ENCODE data around the gene FAM3D. TPM values are rescaled to one million over a fixed set of nuclear protein-coding genes. Genes with fewer than 3 reads are reported as not detected.

FAM3D gene
- polyA plus RNA-seq, 1 donor (not counting 4 experiments of a cell fraction or from before 2014, with no cell fraction given): not detected

GRCh38 chr3:58651276-58651675, 15.3 kb downstream of the FAM3D start:
- H4K20me1 ChIP-seq (ENCODE audit: control insufficient read depth, extremely low read depth, insufficient read depth, low read length): no peaks in the 10 kb centered on the region
- no peak overlapping the region for H3K4me2 ChIP-seq (ENCODE audit: control insufficient read depth, extremely low read depth, insufficient read depth, low read depth, low read length)
- no peaks in the 10 kb centered on the region for H3K4me1 ChIP-seq (ENCODE audit: control insufficient read depth, extremely low read depth, insufficient read depth, low read length)
- H3K27ac ChIP-seq (ENCODE audit: control insufficient read depth, insufficient read depth, low read length): no peak overlapping the region
- DNase-seq (ENCODE audit: low read depth, low spot score) (no peak), FAIRE-seq (no peak)
- dilution Hi-C loops (cut with MboI; ENCODE audit: extremely low pct_ligation_motif_present, low sequenced_read_pairs): no loop called here
- H2AFZ ChIP-seq (ENCODE audit: control insufficient read depth, low read length): no peak overlapping the region
- TF ChIP-seq EZH2 (IDR thresholded peaks at IDR 0.05; ENCODE audit: low read length): no peak
- TF ChIP-seq CTCF (optimal IDR thresholded peaks at IDR 0.05 in 1 of 3, IDR thresholded peaks at IDR 0.05 in 1 of 3, conservative IDR thresholded peaks at IDR 0.05 in 1 of 3; ENCODE audit: extremely low read depth in 1 of 3, insufficient read depth in 2 of 3, low read length in 3 of 3): no peak
- H3K36me3 ChIP-seq (ENCODE audit: control insufficient read depth in 2 of 2, extremely low read depth in 1 of 2, insufficient read depth in 2 of 2, low read length in 2 of 2): no peaks in the 10 kb centered on the region
- no peaks in the 10 kb centered on the region for H3K27me3 ChIP-seq (ENCODE audit: control insufficient read depth, extremely low read depth, insufficient read depth, low read length)
- H3K9ac ChIP-seq (ENCODE audit: control insufficient read depth, extremely low read depth, insufficient read depth, low read length): no peak overlapping the region
- H3K9me1 ChIP-seq (ENCODE audit: control insufficient read depth, extremely low read depth, insufficient read depth, low read length): no peaks in the 10 kb centered on the region
- H3K79me2 ChIP-seq (ENCODE audit: control insufficient read depth, insufficient read depth, low read length): no peaks in the 10 kb centered on the region
- H3K9me3 ChIP-seq (ENCODE audit: control insufficient read depth, low read depth, low read length): no peaks in the 10 kb centered on the region
- no peak overlapping the region for H3K4me3 ChIP-seq (ENCODE audit: control insufficient read depth in 2 of 3, extremely low read depth in 1 of 3, insufficient read depth in 2 of 3, low read depth in 1 of 3, low read length in 3 of 3)

GRCh38 chr3:58647381-58648141, 19.0 kb downstream of the FAM3D start:
- Histone ChIP-seq H2AFZ (ENCODE audit: control insufficient read depth, low read length) (no peak overlapping the region), H3K9me1 (ENCODE audit: control insufficient read depth, extremely low read depth, insufficient read depth, low read length) (no peaks in the 10 kb centered on the region), H3K4me2 (ENCODE audit: control insufficient read depth, extremely low read depth, insufficient read depth, low read depth, low read length) (no peak overlapping the region), H3K79me2 (ENCODE audit: control insufficient read depth, insufficient read depth, low read length) (no peaks in the 10 kb centered on the region), H3K4me3 (ENCODE audit: control insufficient read depth in 2 of 3, extremely low read depth in 1 of 3, insufficient read depth in 2 of 3, low read depth in 1 of 3, low read length in 3 of 3) (no peak overlapping the region), H3K9ac (ENCODE audit: control insufficient read depth, extremely low read depth, insufficient read depth, low read length) (no peak overlapping the region), H3K9me3 (ENCODE audit: control insufficient read depth, low read depth, low read length) (no peaks in the 10 kb centered on the region), H3K27ac (ENCODE audit: control insufficient read depth, insufficient read depth, low read length) (no peak overlapping the region), H3K27me3 (ENCODE audit: control insufficient read depth, extremely low read depth, insufficient read depth, low read length) (no peaks in the 10 kb centered on the region), H3K36me3 (ENCODE audit: control insufficient read depth in 2 of 2, extremely low read depth in 1 of 2, insufficient read depth in 2 of 2, low read length in 2 of 2) (no peaks in the 10 kb centered on the region), H4K20me1 (ENCODE audit: control insufficient read depth, extremely low read depth, insufficient read depth, low read length) (no peaks in the 10 kb centered on the region), H3K4me1 (ENCODE audit: control insufficient read depth, extremely low read depth, insufficient read depth, low read length) (no peaks in the 10 kb centered on the region)
- dilution Hi-C loops (cut with MboI; ENCODE audit: extremely low pct_ligation_motif_present, low sequenced_read_pairs): no loop called here
- FAIRE-seq (no peak), DNase-seq (ENCODE audit: low read depth, low spot score) (no peak)
- TF ChIP-seq CTCF (optimal IDR thresholded peaks at IDR 0.05 in 1 of 3, IDR thresholded peaks at IDR 0.05 in 1 of 3, conservative IDR thresholded peaks at IDR 0.05 in 1 of 3; ENCODE audit: extremely low read depth in 1 of 3, insufficient read depth in 2 of 3, low read length in 3 of 3): no peak
- TF ChIP-seq EZH2 (IDR thresholded peaks at IDR 0.05; ENCODE audit: low read length): no peak

Measured in keratinocyte (primary cell).